Osteoblast (primary cell): ENCODE measurements around the gene SLAIN2. TPM values are rescaled to one million over a fixed set of nuclear protein-coding genes. Genes with fewer than 3 reads are reported as not detected.

Source experiments
- DNase-seq: peaks from one replicate; pipeline ENCODE4 v3.0.0; 2011; ENCODE audit warnings: low spot score, mixed read lengths; ENCODE audit not compliant: insufficient read length; ENCODE audit errors: missing footprints
- H2AFZ ChIP-seq: 2 replicates; pipeline ENCODE4 v1.6.0; 2011; ENCODE audit warnings: mild to moderate bottlenecking, low read length
- H3K27ac ChIP-seq: 2 replicates; pipeline ENCODE4 v1.5.1; 2011; ENCODE audit warnings: mild to moderate bottlenecking, low read depth, low read length, moderate library complexity
- H3K27me3 ChIP-seq: 2 replicates; pipeline ENCODE4 v1.6.0; 2012; ENCODE audit warnings: mild to moderate bottlenecking, control low read depth, inconsistent platforms, low read length, moderate library complexity; ENCODE audit not compliant: insufficient read depth
- H3K36me3 ChIP-seq: 2 replicates; pipeline ENCODE4 v1.5.1; 2011; ENCODE audit warnings: mild to moderate bottlenecking, low read length, control low read depth, moderate library complexity; ENCODE audit not compliant: insufficient read depth
- H3K4me1 ChIP-seq: 2 replicates; pipeline ENCODE4 v1.5.1; 2011; ENCODE audit warnings: mild to moderate bottlenecking, low read length, control low read depth, moderate library complexity; ENCODE audit not compliant: insufficient read depth
- H3K4me2 ChIP-seq: 2 replicates; pipeline ENCODE4 v1.6.0; 2011; ENCODE audit warnings: mild to moderate bottlenecking, low read length; ENCODE audit not compliant: insufficient read depth
- H3K4me3 ChIP-seq: fragments of 200-600 bp; sonication (generic); 3 replicates; pipeline ENCODE4 v1.5.1; 2012; ENCODE audit warnings: mild to moderate bottlenecking, low read length, inconsistent platforms; ENCODE audit not compliant: insufficient read depth
- H3K79me2 ChIP-seq: 2 replicates; pipeline ENCODE4 v1.6.0; 2012; ENCODE audit warnings: mild to moderate bottlenecking, low read length, control low read depth, inconsistent platforms; ENCODE audit not compliant: insufficient read depth
- H3K9me3 ChIP-seq: 2 replicates; pipeline ENCODE4 v1.5.1; 2011; ENCODE audit warnings: low read depth, low read length, control low read depth
- H4K20me1 ChIP-seq: 2 replicates; pipeline ENCODE4 v1.6.0; 2012; ENCODE audit warnings: mild to moderate bottlenecking, low read length, control low read depth; ENCODE audit not compliant: insufficient read depth
- CTCF ChIP-seq: IDR thresholded peaks from 2 replicates; pipeline ENCODE4 v1.5.1; 2011; ENCODE audit warnings: mild to moderate bottlenecking, low read depth, low read length, moderate library complexity; ENCODE audit errors: extremely low read depth
- total RNA-seq: library from RNA; depleted of rRNA; stranded (reverse); fragments of >200 nt; gene quantifications from 2 replicates; pipeline ENCODE4 v1.2.3, GENCODE V29; 2012

SLAIN2 gene
- total RNA-seq, 1 donor, result 64.1 TPM

GRCh38 chr4:48370260-48371134, 29.2 kb downstream of the SLAIN2 start:
- Histone ChIP-seq H3K36me3 (no peaks in the 10 kb centered on the region), H3K9me3 (no peaks in the 10 kb centered on the region), H3K79me2 (peaks cover 81% of the 10 kb centered on the region), H3K27me3 (no peaks in the 10 kb centered on the region), H4K20me1 (peaks cover 5% of the 10 kb centered on the region), H3K4me1 (peaks cover 3% of the 10 kb centered on the region), H3K4me3 (no peak overlapping the region), H2AFZ (no peak overlapping the region), H3K27ac (no peak overlapping the region), H3K4me2 (no peak overlapping the region)
- DNase-seq, result no peak
- TF ChIP-seq CTCF, result no peak

- Histone ChIP-seq H3K79me2 (peaks cover 64% of the 10 kb centered on the region), H3K4me2 (no peak overlapping the region), H3K9me3 (no peaks in the 10 kb centered on the region), H2AFZ (no peak overlapping the region), H3K36me3 (no peaks in the 10 kb centered on the region), H3K4me1 (peaks cover 12% of the 10 kb centered on the region), H3K27me3 (no peaks in the 10 kb centered on the region), H4K20me1 (peaks cover 5% of the 10 kb centered on the region), H3K27ac (no peak overlapping the region), H3K4me3 (no peak overlapping the region)
- TF ChIP-seq CTCF, result no peak
- no peak for DNase-seq
These were observed 30.9 kb downstream of the SLAIN2 start for GRCh38 chr4:48372272-48372671.

GRCh38 chr4:48375651-48376304, 34.4 kb downstream of the SLAIN2 start:
- no peaks in the 10 kb centered on the region for H3K9me3 ChIP-seq
- TF ChIP-seq CTCF, result no peak
- peak overlapping the region; percentile 29 for H3K4me2 ChIP-seq
- no peaks in the 10 kb centered on the region for H3K27me3 ChIP-seq
- DNase-seq, result no peak
- H3K4me1 ChIP-seq, result peaks cover 12% of the 10 kb centered on the region
- H3K4me3 ChIP-seq, result no peak overlapping the region
- peaks cover 5% of the 10 kb centered on the region for H4K20me1 ChIP-seq
- H3K79me2 ChIP-seq, result peaks cover 59% of the 10 kb centered on the region
- H3K27ac ChIP-seq, result peak overlapping the region; percentile 58
- no peaks in the 10 kb centered on the region for H3K36me3 ChIP-seq
- no peak overlapping the region for H2AFZ ChIP-seq

- TF ChIP-seq CTCF, result no peak
- no peak overlapping the region for H3K4me2 ChIP-seq
- H3K36me3 ChIP-seq, result peaks cover 12% of the 10 kb centered on the region
- no peaks in the 10 kb centered on the region for H3K27me3 ChIP-seq
- no peaks in the 10 kb centered on the region for H3K9me3 ChIP-seq
- no peak overlapping the region for H2AFZ ChIP-seq
- no peak overlapping the region for H3K27ac ChIP-seq
- H4K20me1 ChIP-seq, result peaks cover 5% of the 10 kb centered on the region
- H3K4me1 ChIP-seq, result peaks cover 12% of the 10 kb centered on the region
- H3K4me3 ChIP-seq, result no peak overlapping the region
- no peak for DNase-seq
- H3K79me2 ChIP-seq, result peaks cover 46% of the 10 kb centered on the region
These were observed 38.4 kb downstream of the SLAIN2 start for GRCh38 chr4:48379587-48380180.
